HEK293 (cell line): Measurements from ENCODE around the gene ITPKA.

Experiments used
- CTCF ChIA-PET: fragments of 350-600 bp; formaldehyde crosslinking; extraction: SDS; loops from one replicate; lab custom pipeline; 2021; ENCODE audit warnings: antibody characterized with exemption; lab: Yijun Ruan, JAX
- POLR2A ChIA-PET: fragments of 300-600 bp; formaldehyde crosslinking; extraction: SDS; loops from one replicate; lab custom pipeline; 2020; ENCODE audit warnings: antibody characterized with exemption, inconsistent platforms; lab: Yijun Ruan, JAX
- H3K27ac ChIP-seq: fragments of 200-500 bp; sonication (Bioruptor generic); 2 replicates; pipeline ENCODE4 v1.5.1; 2014; ENCODE audit warnings: low read depth, low read length, control low read depth, inconsistent platforms; ENCODE audit errors: extremely low read depth
- H3K36me3 ChIP-seq, 2 experiments: fragments of 200-500 bp in 1 of 2; sonication (Bioruptor generic) in 1 of 2; 1 replicate in 1 of 2; 2 replicates in 1 of 2; pipeline ENCODE4 v1.5.1; 2014 to 2017; ENCODE audit warnings: inconsistent platforms in 2 of 2, low read length in 2 of 2; ENCODE audit not compliant: control insufficient read depth in 2 of 2, insufficient read depth in 1 of 2
- H3K4me1 ChIP-seq: fragments of 200-500 bp; sonication (Bioruptor generic); 2 replicates; pipeline ENCODE4 v1.5.1; 2014; ENCODE audit warnings: mild to moderate bottlenecking, low read length, inconsistent platforms; ENCODE audit not compliant: control insufficient read depth, insufficient read depth
- H3K4me3 ChIP-seq: 2 replicates; pipeline ENCODE4 v1.5.1; 2011; ENCODE audit warnings: low read depth, mild to moderate bottlenecking, control low read depth, low read length, moderate library complexity
- H3K9me3 ChIP-seq: fragments of 200-500 bp; sonication (Bioruptor generic); 2 replicates; pipeline ENCODE4 v1.5.1; 2014; ENCODE audit warnings: low read depth, low read length, inconsistent platforms; ENCODE audit not compliant: control insufficient read depth, insufficient read depth
- BCL11A ChIP-seq: fragments of 450-650 bp; formaldehyde crosslinking; IDR thresholded peaks from 2 replicates; pipeline ENCODE4 v1.5.1; 2016; ENCODE audit warnings: low read depth, missing biosample characterization, missing genetic modification characterization
- SCRT2 ChIP-seq: fragments of 450-650 bp; formaldehyde crosslinking; IDR thresholded peaks from 2 replicates; pipeline ENCODE4 v1.5.1; 2016; ENCODE audit warnings: missing biosample characterization, missing genetic modification characterization
- TRIM28 ChIP-seq: IDR thresholded peaks from 2 replicates; pipeline ENCODE4 v1.6.1; 2011; ENCODE audit warnings: low read length, control low read depth, borderline replicate concordance
- TSHZ1 ChIP-seq: fragments of 450-650 bp; formaldehyde crosslinking; IDR thresholded peaks from 2 replicates; pipeline ENCODE4 v1.5.1; 2016; ENCODE audit warnings: missing biosample characterization, missing genetic modification characterization, borderline replicate concordance
- ZBTB26 ChIP-seq: fragments of 450-650 bp; formaldehyde crosslinking; optimal IDR thresholded peaks from 2 replicates; pipeline ENCODE3; 2016; ENCODE audit warnings: missing biosample characterization, mild to moderate bottlenecking, missing genetic modification characterization
- ZBTB48 ChIP-seq: fragments of 450-650 bp; formaldehyde crosslinking; IDR thresholded peaks from 2 replicates; pipeline ENCODE4 v1.5.1; 2016; ENCODE audit warnings: missing biosample characterization, missing genetic modification characterization
- ZFHX2 ChIP-seq: fragments of 450-650 bp; formaldehyde crosslinking; conservative IDR thresholded peaks from 2 replicates; pipeline ENCODE4 v1.5.1; 2016; ENCODE audit warnings: missing biosample characterization, missing genetic modification characterization
- ZFP41 ChIP-seq: fragments of 450-650 bp; formaldehyde crosslinking; IDR thresholded peaks from 2 replicates; pipeline ENCODE4 v1.5.1; 2016; ENCODE audit warnings: missing biosample characterization, missing genetic modification characterization, borderline replicate concordance
- ZNF121 ChIP-seq: fragments of 450-650 bp; formaldehyde crosslinking; IDR thresholded peaks from 2 replicates; pipeline ENCODE4 v1.5.1; 2016; ENCODE audit warnings: missing biosample characterization, missing genetic modification characterization
- ZNF23 ChIP-seq: fragments of 450-650 bp; formaldehyde crosslinking; IDR thresholded peaks from 2 replicates; pipeline ENCODE4 v1.5.1; 2016; ENCODE audit warnings: missing biosample characterization, missing genetic modification characterization, borderline replicate concordance
- ZNF239 ChIP-seq: fragments of 450-650 bp; formaldehyde crosslinking; IDR thresholded peaks from 2 replicates; pipeline ENCODE4 v1.5.1; 2016; ENCODE audit warnings: missing biosample characterization, missing genetic modification characterization
- ZNF266 ChIP-seq: fragments of 450-650 bp; formaldehyde crosslinking; IDR thresholded peaks from 2 replicates; pipeline ENCODE4 v1.5.1; 2016; ENCODE audit warnings: missing biosample characterization, missing genetic modification characterization, low read depth
- ZNF274 ChIP-seq, 2 experiments: fragments of 200-500 bp in 1 of 2; fragments of 450-650 bp in 1 of 2; sonication (Bioruptor generic) in 1 of 2; formaldehyde crosslinking in 1 of 2; IDR thresholded peaks; 2 replicates each; pipeline versions ENCODE4 v1.5.1 to v1.6.1; 2014 to 2016; ENCODE audit warnings: borderline replicate concordance in 1 of 2, inconsistent platforms in 1 of 2, low read length in 1 of 2, missing biosample characterization in 1 of 2, missing genetic modification characterization in 1 of 2
- ZNF280D ChIP-seq: fragments of 450-650 bp; formaldehyde crosslinking; IDR thresholded peaks from 2 replicates; pipeline ENCODE4 v1.5.1; 2016; ENCODE audit warnings: missing biosample characterization, missing genetic modification characterization
- ZNF324 ChIP-seq: fragments of 450-650 bp; formaldehyde crosslinking; IDR thresholded peaks from 2 replicates; pipeline ENCODE4 v1.5.1; 2016; ENCODE audit warnings: missing biosample characterization, missing genetic modification characterization
- ZNF341 ChIP-seq: fragments of 450-650 bp; formaldehyde crosslinking; IDR thresholded peaks from 2 replicates; pipeline ENCODE4; 2016; ENCODE audit warnings: low read depth, missing biosample characterization, missing genetic modification characterization
- ZNF391 ChIP-seq: fragments of 450-650 bp; formaldehyde crosslinking; IDR thresholded peaks from 2 replicates; pipeline ENCODE4 v1.5.1; 2016; ENCODE audit warnings: low read depth, missing biosample characterization, missing genetic modification characterization, borderline replicate concordance
- ZNF423 ChIP-seq: fragments of 450-650 bp; formaldehyde crosslinking; IDR thresholded peaks from 2 replicates; pipeline ENCODE4 v1.5.1; 2016; ENCODE audit warnings: missing biosample characterization, missing genetic modification characterization
- ZNF530 ChIP-seq: fragments of 450-650 bp; formaldehyde crosslinking; IDR thresholded peaks from 2 replicates; pipeline ENCODE4 v1.5.1; 2016; ENCODE audit warnings: low read depth, missing biosample characterization, missing genetic modification characterization
- ZNF549 ChIP-seq: fragments of 450-650 bp; IDR thresholded peaks from 2 replicates; pipeline ENCODE4 v1.5.1; 2018; ENCODE audit warnings: missing biosample characterization, missing genetic modification characterization, mild to moderate bottlenecking, inconsistent platforms, moderate library complexity
- ZNF560 ChIP-seq: fragments of 450-650 bp; formaldehyde crosslinking; IDR thresholded peaks from 2 replicates; pipeline ENCODE4 v1.5.1; 2017; ENCODE audit warnings: missing biosample characterization, missing genetic modification characterization, borderline replicate concordance
- ZNF561 ChIP-seq: fragments of 450-650 bp; IDR thresholded peaks from 2 replicates; pipeline ENCODE4 v1.5.1; 2018; ENCODE audit warnings: missing biosample characterization, missing genetic modification characterization, borderline replicate concordance
- ZNF571 ChIP-seq: fragments of 450-650 bp; formaldehyde crosslinking; IDR thresholded peaks from 2 replicates; pipeline ENCODE4 v1.5.0; 2017; ENCODE audit warnings: missing biosample characterization, missing genetic modification characterization
- ZNF629 ChIP-seq: fragments of 450-650 bp; formaldehyde crosslinking; IDR thresholded peaks from 2 replicates; pipeline ENCODE4 v1.5.1; 2017; ENCODE audit warnings: missing biosample characterization, missing genetic modification characterization
- ZNF658 ChIP-seq: fragments of 450-650 bp; formaldehyde crosslinking; IDR thresholded peaks from 2 replicates; pipeline ENCODE4; 2016; ENCODE audit warnings: missing biosample characterization, missing genetic modification characterization
- ZNF677 ChIP-seq: fragments of 450-650 bp; IDR thresholded peaks from 2 replicates; pipeline ENCODE4 v1.5.0; 2018; ENCODE audit warnings: missing biosample characterization, mild to moderate bottlenecking, missing genetic modification characterization, moderate library complexity
- ZNF785 ChIP-seq: fragments of 450-650 bp; formaldehyde crosslinking; IDR thresholded peaks from 2 replicates; pipeline ENCODE4 v1.5.1; 2016; ENCODE audit warnings: missing biosample characterization, missing genetic modification characterization
- ZSCAN16 ChIP-seq: fragments of 450-650 bp; formaldehyde crosslinking; IDR thresholded peaks from 2 replicates; pipeline ENCODE4 v1.5.1; 2016; ENCODE audit warnings: missing biosample characterization, missing genetic modification characterization

ITPKA gene

DNA sequence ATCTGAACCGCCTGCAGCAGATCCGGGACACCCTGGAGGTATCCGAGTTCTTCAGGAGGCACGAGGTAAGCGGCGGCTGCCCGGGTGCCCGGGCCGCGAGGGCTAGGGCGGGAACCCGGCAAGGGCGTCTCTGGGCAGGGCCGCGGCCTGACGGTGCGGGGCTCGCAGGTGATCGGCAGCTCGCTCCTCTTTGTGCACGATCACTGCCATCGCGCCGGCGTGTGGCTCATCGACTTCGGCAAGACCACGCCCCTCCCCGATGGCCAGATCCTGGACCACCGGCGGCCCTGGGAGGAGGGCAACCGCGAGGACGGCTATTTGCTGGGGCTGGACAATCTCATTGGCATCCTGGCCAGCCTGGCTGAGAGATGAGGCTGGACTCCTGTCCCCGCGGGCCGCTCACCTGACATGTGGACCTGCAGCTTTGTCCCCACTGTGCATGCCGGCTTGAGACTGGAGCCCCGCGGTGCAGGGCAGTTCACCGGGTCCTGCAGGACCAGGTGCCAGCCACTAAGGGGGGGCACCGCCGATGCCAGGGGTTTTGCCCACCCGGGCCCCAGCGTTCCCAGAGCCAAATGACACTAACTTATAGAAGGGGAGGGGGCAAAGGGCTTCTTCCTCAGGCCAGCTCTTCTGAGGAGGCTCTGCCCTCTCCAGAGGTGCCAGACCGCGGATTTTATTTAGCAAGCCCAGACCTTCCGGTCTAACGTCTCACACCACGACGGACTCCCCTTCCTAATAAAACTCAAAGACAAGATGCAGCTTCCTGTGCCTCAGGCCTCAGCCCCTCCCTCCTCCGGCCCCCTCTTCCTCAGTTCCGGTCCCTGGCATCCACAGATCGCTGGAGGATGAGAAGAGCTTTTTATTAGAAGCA lies 9.4 kb downstream of the ITPKA start:
- Histone ChIP-seq H3K9me3 (no peaks in the 10 kb centered on the region), H3K36me3 (no peaks in the 10 kb centered on the region), H3K4me3 (no peak overlapping the region), H3K4me1 (no peaks in the 10 kb centered on the region), H3K27ac (no peak overlapping the region)
- CTCF ChIA-PET = no interaction called here
- TF ChIP-seq ZNF560 (tag by site-specific recombination) (no peak), ZNF677 (tag by site-specific recombination) (no peak), ZNF423 (tag by site-specific recombination) (no peak), TSHZ1 (tag by site-specific recombination) (no peak), ZNF629 (no peak), ZNF341 (tag by site-specific recombination) (no peak), ZNF280D (no peak), ZNF121 (tag by site-specific recombination) (no peak), ZNF571 (tag by site-specific recombination) (no peak), ZNF391 (no peak), ZBTB48 (tag by site-specific recombination) (no peak), ZNF658 (tag by site-specific recombination) (no peak)
- POLR2A ChIA-PET = no interaction called here

GRCh38 chr15:41503669-41504010 lies 10.0 kb downstream of the ITPKA start:
- H3K27ac ChIP-seq = no peak overlapping the region
- ChIA-PET POLR2A (no interaction called here), CTCF (no interaction called here)
- no peaks in the 10 kb centered on the region for H3K36me3 ChIP-seq
- no peaks in the 10 kb centered on the region for H3K9me3 ChIP-seq
- H3K4me1 ChIP-seq = no peaks in the 10 kb centered on the region
- no peak overlapping the region for H3K4me3 ChIP-seq
- TF ChIP-seq ZNF274 (IDR thresholded peaks at IDR 0.05; ENCODE audit: low read length) = no peak
- TF ChIP-seq ZNF274 (tag by site-specific recombination; IDR thresholded peaks at IDR 0.05; ENCODE audit: borderline replicate concordance) = no peak
- no peak for TF ChIP-seq ZFHX2 (tag by site-specific recombination)
- TF ChIP-seq ZFP41 = no peak
- no peak for TF ChIP-seq ZNF23 (tag by site-specific recombination)
- TF ChIP-seq ZNF549 (tag by site-specific recombination) = no peak
- no peak for TF ChIP-seq ZNF324 (tag by site-specific recombination)
- TF ChIP-seq ZNF530 = no peak
- TF ChIP-seq ZBTB26 (tag by site-specific recombination) = no peak
- no peak for TF ChIP-seq ZNF266 (tag by site-specific recombination)
- TF ChIP-seq TRIM28 = no peak
- TF ChIP-seq BCL11A (tag by site-specific recombination) = no peak
- no peak for TF ChIP-seq SCRT2
- TF ChIP-seq ZNF785 (tag by site-specific recombination) = no peak
- no peak for TF ChIP-seq ZNF239
- TF ChIP-seq ZNF561 (tag by site-specific recombination) = no peak
- no peak for TF ChIP-seq ZSCAN16 (tag by site-specific recombination)
